Activated T-cell treated with anti-CD3 and anti-CD28 coated beads for 24 hours (primary cell): ENCODE results near the gene RTN4.
"Not testable (repeated sequence)": the region's sequence is repeated elsewhere in the genome, so short reads cannot be mapped to it uniquely, and the experiment has no call there.

Source experiments
- DNase-seq: peaks from one replicate; pipeline ENCODE4 v3.0.0-alpha.2; 2020; ENCODE audit warnings: low read depth

Gene RTN4

DNA sequence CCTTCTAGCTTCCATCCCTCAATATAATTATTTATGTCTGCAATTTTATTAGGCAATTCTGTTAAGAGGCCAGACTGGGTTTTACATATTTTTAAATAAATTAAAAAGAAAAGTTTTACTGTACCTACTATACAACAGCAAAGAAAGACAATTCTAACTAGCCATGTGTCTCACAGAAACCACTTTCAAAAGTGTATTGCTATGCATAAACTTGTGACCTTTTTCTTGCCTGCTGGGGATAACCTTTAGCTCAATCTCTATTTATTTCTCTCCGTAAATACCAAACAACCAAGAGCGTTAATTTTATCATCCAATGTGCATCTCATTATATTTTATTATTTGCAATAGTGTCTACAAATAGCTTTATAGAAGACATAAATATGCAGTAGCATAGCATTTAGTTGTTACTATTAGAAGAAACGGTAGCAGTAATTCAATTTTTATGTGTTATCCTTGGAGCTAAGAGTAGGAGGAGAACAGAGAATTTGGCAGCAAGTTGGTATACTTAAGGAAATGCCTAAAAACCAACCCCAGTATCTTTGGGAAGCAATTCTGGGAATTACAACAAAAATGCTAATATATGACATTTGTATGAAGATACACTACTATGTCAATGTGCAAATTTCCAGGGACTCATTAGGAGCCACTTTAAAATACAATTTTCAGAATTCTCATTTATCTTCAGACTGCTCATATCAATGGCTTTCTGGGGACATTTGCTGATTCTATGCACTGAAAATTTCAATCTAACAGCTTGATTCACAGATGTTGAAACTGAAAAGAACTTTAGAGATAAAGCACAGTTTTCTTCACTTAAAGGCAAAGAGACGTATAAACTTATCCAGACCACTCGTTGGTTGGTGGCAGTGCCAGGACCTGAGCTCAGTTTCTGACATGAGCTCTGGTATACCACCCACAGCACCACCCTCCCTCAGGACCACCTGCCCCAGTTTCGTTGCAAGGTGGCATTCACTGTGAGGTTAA lies 23.0 kb upstream of the RTN4 start:
- DNase-seq: no peak

DNA sequence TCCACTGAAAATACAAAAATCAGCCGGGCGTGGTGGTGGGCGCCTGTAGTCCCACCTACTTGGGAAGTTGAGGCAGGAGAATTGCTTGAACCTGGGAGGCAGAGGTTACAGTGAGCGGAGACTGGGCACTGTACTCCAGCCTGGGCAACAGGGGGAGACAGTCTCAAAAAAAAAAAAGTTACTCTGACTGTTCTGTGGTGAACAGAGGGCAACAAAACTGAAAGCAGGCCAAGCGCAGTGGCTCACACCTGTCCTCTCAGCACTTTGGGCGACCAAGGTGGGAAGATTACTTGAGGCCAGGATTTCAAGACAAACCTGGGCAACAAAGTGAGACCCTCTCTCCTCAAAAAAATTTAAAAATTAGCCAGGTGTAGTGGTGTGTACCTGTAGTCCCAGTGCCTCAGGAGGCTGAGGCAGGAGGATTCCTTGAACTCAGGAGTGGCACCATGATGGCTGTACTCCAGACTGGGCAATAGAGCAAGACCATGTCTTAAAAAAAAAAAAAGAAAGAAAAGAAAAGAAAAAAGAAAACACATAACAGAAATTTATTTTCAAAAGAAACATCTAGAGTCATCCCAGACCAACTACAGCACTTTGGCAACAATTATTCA lies 13.6 kb upstream of the RTN4 start:
- no peak for DNase-seq

DNA sequence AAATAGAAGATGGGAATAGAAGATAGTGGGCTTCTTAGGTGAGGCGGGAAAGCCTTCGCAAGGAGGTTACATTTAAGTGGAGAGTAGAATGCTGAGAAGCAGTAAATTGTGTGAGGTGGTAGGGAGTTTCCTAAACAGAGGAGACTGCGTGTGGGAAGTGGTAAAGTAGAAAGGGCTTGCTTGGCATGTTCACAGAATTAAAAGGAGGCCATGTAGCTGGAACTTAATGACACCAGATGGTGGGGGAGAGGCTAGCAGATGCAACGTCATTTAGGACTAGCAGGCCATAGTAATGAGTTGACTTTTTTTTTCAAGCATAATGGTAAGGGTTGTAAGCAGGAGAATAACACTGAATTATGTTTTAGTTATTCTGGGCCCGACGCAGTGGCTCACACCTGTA lies 13.0 kb upstream of the RTN4 start:
- DNase-seq: no peak

DNA sequence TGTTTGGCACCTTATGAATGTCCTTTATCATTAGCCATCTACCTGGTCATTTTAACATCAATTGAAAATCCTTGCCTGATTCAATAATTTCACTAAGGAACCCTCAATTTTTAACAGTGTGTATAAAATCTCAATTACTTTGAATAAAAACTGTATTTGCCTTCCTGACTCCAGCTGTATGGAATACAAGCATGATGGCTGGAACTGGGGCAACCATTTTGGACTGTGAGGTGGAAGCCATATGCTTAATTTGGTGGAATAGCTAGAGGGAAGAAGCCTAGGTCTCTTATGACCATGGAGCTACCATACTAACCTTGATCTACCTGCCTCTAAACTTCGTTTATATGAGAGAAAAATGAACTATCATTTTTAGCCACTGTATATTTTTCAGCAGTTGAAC lies 12.5 kb upstream of the RTN4 start:
- DNase-seq: no peak

DNA sequence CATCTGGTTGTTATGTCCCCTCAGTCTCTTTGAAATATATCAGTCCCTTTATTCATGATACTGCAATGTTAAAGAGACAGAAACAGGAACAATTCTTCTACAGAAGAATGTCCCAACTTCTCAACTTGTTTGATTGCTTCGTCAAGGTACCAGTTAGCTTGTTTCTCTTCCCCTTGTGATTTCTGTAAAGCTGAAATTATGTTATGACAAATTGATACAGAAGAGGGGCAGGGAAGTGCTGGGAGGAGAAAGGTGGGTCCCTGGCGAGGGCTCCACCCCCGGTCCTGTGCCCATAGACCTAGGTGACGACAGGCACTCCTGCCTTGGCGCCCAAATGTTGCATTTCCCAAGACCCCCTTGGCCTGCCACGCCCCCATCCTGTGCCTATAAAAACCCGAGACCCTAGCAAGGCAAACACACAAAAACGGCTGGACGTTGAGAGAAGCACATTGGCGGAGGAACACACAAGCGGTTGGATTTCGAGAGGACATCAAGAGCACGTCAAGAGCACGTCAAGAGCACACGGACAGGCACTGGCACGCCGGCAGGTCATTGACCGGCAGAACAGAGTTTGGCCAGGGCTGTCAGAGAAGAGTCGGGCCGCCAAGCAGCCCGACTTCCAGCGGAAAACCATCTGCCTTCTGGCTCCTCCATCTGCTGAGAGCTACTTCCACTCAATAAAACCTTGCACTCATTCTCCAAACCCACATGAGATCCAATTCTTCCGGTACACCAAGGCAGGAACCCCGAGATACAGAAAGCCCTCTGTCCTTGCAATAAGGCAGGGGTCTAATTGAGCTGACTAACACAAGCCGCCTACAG lies 11.5 kb upstream of the RTN4 start:
- no peak for DNase-seq

DNA sequence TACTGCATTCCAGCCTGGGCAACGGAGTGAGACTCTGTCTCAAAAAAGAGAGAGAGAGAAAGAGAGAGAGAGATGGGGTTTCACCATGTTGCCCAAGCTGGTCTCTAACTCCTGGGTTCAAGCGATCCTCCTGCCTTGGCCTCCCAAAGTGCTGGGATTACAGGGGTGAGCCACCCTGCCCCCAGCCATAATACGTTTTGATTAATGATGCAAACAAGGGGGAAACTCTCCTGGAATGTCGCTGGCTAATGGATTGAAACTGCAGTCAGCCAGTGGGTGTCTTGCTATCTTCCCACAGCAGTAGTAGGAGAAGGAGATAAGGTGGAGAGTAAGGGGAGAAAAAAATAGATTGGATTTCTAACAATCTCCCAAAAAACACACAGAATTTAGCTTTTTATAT lies 9.5 kb upstream of the RTN4 start:
- no peak for DNase-seq

DNA sequence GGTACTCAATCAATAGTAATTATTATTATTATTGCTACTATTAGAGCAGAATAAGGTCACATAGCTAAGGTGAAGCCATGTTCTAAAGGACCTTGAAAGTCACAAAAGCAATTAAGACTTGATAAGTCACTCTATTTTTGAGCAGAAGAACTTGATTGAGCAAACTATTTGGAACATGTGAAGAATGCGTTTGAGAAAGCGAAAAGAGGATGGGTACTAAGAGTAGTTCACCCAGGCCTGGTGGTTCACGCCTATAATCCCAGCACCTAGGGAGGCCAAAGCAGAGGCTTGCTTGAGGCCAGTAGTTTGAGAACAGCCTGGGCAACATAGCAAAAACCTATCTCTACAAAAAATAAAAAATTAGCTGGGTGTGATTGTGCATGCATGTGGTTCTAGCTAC lies 7.2 kb upstream of the RTN4 start:
- DNase-seq: no peak

DNA sequence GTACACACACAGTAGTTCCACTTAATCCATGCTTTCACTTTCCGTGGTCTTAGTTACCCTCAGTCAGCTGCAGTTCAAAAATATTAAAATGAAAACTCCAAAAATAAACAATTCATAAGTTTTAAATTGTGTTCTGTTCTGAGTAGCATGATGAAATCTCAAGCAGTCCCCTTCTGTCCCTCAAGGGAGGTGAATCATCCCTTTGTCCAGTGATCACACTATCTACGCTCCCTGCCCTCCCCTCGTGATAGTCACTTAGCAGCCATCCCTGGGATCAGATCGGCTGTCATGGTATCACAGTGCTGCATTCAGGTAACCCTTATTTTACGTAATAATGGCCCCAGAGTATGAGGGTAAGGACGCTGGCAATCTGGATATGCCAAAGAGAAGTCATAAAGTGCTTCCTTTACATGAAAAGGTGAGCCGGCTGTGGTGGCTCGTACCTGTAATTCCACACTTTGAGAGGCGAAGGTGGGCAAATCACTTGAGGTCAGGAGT lies 5.8 kb upstream of the RTN4 start:
- DNase-seq: no peak

DNA sequence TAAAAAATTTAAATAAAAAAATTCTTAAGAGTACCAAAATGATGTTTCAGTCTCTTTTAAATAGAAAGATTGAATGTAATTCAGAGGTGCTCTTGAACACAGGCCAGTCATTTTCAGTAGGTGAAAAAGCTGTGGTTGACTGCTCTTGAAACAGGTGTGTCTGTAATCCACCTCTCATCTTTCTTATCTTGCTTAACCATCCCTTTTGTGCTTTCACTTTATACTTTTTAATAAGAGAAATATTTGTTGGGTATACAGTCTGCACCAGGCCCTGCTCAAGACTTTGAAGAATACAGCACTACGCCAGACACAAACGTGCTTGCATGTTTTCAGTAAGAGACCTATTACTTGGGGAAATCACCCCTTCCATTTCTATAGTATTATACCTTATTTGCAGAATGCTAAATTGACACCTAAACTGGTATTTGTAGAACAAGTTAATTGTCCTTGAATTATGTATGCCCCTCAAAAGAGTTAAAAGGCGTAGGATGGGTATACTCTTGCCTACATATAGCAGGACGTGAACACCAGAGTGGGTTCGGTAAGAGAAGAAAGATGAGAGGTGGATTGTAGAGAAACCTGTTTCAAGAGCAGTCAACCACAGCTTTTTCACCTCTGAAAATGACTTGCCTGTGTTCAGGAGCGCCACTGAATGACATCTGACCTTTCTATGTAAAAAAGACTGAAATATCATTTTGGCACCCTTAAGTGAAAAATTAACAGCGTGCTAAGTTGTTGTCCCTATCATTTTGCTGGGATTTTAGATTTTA lies 4.0 kb upstream of the RTN4 start:
- no peak for DNase-seq

DNA sequence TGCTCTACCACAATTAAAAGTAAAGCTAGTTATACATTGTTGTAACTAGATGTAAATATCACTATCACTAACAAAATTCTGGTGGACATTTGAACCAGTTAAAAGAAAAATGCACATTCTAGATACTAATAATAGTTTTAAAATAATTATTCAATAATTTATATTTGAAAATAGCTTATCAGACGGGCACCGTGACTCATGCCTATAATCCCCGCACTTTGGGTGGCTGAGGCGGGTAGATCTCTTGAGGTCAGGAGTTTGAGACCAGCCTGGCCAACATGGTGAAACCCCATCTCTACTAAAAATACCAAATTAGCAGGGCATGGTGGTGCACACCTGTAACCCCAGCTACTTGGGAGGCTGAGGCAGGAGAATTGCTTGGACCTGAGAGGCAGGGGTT lies 3.0 kb upstream of the RTN4 start:
- not testable (repeated sequence) for DNase-seq

DNA sequence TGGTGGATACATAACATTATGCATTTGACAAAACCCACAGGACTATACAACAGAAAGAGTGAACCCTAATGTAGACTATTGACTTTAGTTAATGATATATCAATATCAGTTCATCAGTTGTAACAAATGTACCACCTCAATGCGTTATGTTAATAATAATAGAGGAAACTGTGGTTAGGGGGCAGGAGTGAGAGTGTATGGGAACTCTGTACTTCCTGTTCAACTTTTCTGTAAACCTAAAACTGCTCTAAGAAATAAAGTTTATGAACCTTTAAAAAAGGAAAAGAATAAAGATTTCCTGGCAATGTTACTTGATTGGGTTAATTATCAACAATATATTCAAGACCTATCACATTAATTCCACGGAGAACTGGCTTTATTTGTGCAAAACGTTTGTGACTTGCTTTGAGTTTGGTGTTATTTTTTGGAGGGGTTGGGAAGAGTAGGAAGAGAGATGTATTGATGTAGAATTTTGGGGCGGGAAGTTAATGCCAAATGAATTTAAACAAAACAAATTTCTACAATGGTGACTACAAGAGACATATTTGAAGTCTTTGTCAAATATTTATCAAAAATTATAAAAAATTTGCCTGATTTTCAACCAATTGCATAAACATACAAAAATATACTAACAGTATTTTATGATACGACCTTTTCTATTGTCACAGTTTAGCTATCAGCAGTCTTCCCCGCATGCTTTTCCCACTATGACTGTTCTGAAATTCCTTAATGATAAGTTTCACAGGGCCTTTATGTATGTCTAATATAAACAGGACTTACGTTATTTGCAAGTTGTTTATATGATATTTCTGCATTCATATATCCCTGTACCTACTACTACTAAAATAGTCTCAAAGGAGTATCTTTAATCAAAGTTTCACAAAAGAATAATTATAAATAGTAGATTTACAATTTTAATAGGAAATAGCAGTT lies 2.1 kb upstream of the RTN4 start:
- no peak for DNase-seq

DNA sequence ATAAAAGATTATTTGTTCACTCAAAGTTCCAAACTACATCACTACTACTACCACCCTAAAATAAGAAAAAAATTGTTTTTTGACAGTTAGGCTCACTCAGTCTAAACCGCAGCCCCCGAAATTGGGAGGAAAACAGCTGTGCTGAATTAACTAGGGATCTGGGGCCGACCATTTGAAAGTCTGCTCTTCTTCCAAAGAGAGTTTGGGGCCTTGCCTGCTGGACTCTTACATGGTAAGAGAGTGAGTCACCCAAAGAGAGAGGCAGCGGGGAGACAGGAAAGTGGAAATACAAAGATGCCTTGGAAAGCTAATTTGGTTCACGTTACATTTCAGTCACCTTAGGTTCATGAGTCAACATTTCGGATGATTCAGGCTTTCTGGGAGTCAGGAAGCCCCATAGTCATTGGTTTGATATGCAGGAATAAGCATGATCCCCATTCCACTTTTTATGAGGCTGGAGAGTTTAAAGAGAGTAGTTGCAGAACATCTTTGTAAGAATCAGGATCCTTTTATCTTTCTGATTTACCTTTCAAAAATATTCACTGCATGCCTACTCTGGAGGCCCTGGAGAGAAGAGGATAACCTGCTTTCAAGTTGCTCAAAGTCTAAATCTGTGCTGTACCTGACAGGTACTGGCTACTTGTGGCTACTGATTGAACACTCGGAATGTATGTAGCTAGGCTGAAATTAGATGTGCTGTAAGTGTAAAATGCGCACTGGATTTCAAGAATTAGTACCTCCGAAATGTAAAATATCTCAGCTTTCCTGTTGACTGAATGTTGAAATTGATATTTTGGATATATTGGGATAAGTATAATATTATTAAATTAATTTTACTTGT lies 995 bp upstream of the RTN4 start:
- peak; percentile 20 for DNase-seq

DNA sequence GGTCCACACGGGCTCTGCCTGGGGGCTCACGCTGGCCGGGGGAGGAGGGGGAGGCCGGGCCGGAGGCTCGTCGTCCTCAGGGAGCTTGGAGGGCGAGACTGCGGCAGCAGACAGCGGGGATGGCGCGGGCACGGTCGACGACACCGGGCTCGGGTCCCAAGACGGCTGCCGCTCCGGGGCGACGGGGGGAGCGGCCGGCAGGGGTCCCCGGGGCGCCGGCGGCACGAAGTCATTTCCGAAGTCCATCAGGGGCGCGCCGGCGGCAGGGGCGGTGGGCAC lies 491 bp downstream of the RTN4 start:
- DNase-seq: no peak

DNA sequence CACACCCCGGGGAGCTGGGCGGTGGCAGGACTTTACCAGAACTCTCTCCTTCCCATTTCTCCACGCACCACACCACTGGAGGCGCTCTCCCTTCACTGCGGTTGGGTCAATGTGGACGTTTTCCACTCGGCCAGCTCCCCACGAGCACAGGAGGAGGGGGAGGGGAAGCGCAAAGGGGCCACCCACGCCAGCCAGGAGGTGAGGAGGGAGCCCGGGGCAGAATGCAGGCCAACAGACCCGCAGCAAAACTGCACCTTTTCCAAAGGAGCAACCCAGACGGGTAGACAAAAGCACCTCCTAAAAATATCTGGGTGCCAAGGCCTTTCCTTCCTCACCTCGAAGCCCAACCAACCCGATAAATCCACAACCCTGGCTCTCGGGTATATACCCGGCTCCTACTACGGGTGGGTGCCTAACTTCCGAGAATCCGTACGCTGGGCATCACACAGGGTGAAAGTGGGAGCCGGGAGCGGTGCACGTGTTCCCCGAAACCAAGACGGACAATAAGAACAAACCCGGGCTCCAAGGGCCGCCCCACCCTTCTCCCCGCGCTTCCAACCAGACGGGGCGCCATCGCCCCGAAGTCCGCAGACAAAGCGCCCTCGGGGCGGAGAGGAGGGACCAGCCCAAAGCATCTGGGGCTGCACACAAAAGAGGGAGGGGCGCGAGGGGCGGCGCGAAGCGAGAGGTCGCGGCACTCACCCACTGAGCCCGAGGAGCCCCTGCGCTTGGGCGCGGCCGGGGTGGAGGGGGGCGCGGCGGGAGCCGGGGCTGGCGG lies 1.0 kb downstream of the RTN4 start:
- peak; percentile 48 for DNase-seq

DNA sequence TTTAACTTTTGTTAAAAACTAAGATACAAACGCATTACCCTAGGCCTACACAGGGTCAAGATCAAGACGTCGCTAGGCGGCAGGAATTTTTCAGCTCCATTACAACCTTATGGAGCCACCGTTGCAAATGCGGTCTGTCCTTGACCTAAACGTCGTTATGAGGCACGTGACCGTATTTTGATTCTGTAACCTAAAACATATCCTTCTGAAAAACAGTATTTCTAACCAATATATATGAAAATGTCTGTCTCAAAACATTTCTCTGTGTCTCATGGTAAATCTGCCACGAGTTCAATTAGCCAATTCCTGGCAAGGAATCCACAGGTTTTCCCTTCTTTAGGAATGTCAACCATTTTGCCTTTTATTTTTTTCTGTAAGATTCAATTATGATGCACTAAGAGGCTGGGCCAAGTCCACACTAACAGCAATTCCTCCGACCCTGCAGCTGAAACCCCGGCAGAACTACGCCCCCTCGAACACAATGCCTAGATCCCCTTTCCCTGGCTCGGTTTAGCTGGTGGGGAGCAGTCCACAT lies 1.7 kb downstream of the RTN4 start:
- DNase-seq: no peak

DNA sequence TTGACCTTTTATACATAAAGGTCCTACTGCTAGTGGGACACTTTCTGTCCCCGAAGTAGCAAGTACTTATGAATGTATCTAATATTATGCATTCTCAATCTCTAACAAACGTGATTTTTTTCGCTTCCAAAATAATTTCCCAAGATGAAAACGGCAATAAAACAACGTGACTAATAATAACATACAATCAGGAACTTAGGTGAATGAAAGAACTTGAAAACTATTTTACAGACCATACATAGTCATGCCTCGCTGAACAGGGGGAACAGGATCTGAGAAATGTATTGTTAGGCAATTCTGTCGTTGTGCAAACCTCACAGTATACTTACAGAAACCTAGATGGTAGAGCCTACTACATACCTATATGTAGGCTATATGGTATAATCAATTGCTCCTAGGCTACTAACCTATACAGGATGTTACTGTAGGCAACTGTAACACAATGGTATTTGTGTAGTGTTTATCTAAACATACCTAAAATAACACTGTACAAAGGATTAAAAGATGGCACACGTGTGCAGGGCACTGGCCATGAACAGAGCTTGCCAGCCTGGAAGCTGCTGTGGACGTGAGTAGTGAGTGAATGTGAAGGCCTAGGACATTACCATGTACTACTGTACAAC lies 2.5 kb downstream of the RTN4 start:
- DNase-seq: no peak

DNA sequence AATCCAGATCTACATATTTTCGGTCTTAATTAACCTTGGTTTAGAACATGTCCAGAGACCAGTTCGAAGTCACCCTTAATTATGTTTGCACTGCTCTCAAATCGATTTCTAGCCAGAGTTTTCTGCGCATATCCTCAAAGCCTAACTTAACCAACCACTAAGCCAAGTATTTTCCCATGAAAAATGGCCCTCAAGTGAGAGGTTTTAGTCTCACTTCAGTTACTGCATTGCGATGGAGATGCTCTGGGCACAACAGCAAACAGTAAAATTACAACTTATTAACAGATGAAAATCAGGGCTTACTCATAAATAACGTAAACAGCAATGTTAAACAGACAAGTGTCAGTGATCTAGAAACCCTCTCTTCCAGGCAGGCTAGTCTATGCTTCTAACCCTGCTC lies 4.5 kb downstream of the RTN4 start:
- DNase-seq: no peak

DNA sequence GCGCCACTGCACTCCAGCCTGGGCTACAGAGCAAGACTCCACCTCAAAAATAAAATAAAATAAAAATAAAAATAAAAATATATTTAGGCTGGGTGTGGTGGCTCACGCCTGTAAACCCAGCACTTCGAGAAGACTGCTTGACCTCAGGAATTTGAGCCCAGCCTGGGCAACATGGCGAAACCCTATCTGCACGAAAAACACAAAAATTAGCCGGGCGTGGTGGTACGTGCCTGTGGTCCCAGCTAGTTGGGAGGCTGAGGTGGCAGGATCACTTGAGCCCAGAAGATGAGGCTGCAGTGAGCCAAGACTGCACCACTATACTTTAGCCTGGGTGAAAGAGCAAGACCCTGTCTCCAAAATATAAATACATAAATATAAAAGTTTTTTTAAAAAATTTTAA lies 6.4 kb downstream of the RTN4 start:
- DNase-seq: no peak
